Neural progenitor cell (in vitro differentiated cells): ENCODE measurements around the gene FARS2. TPM values are rescaled to one million over a fixed set of nuclear protein-coding genes. Genes with fewer than 3 reads are reported as not detected.

Experiments used
- DNase-seq: peaks from one replicate; pipeline ENCODE4 v3.0.0-alpha.2; 2016; ENCODE audit warnings: low spot score
- H2AFZ ChIP-seq: fragments of 200-600 bp; sonication (generic); replicated peaks from 2 replicates; pipeline ENCODE4 v1.6.1; 2016; ENCODE audit warnings: antibody characterized with exemption
- H3F3A ChIP-seq: fragments of 200-600 bp; sonication (generic); 2 replicates; pipeline ENCODE4 v1.6.1; 2016; ENCODE audit warnings: antibody characterized with exemption, low read depth
- H3K27ac ChIP-seq: fragments of 200-600 bp; sonication (generic); 2 replicates; pipeline ENCODE4 v1.5.1; 2016; ENCODE audit warnings: mild to moderate bottlenecking
- H3K27me3 ChIP-seq: fragments of 200-600 bp; sonication (generic); 2 replicates; pipeline ENCODE4 v1.6.1; 2016; ENCODE audit warnings: mild to moderate bottlenecking, moderate library complexity
- H3K36me3 ChIP-seq: fragments of 200-600 bp; sonication (generic); 2 replicates; pipeline ENCODE4 v1.5.1; 2016
- H3K4me1 ChIP-seq: fragments of 200-600 bp; sonication (generic); 2 replicates; pipeline ENCODE4 v1.6.1; 2016; ENCODE audit warnings: mixed run types
- H3K4me2 ChIP-seq: fragments of 200-600 bp; sonication (generic); 2 replicates; pipeline ENCODE4 v1.6.1; 2016
- H3K4me3 ChIP-seq: fragments of 200-600 bp; sonication (generic); 2 replicates; pipeline ENCODE4 v1.5.1; 2016
- H3K79me2 ChIP-seq: fragments of 200-600 bp; sonication (generic); 2 replicates; pipeline ENCODE4 v1.6.1; 2016; ENCODE audit warnings: low read depth
- H3K9ac ChIP-seq: fragments of 200-600 bp; sonication (generic); 2 replicates; pipeline ENCODE4 v1.6.1; 2016
- H3K9me3 ChIP-seq: fragments of 200-600 bp; sonication (generic); 2 replicates; pipeline ENCODE4 v1.5.1; 2016; ENCODE audit warnings: low read depth
- H4K20me1 ChIP-seq: fragments of 200-600 bp; sonication (generic); 2 replicates; pipeline ENCODE4 v1.6.1; 2016; ENCODE audit warnings: low read depth
- H3K27ac Mint-ChIP-seq: 3 replicates; pipeline ENCODE4 v1.8.0; 2021; ENCODE audit warnings: mixed read lengths
- H3K27me3 Mint-ChIP-seq: 2 replicates; pipeline ENCODE4 v1.8.0; 2022; ENCODE audit warnings: low read depth, mild to moderate bottlenecking, inconsistent platforms, moderate library complexity, mixed read lengths; ENCODE audit not compliant: insufficient read depth
- H3K36me3 Mint-ChIP-seq: 3 replicates; pipeline ENCODE4 v1.8.0; 2021; ENCODE audit warnings: mixed read lengths
- H3K4me1 Mint-ChIP-seq: 3 replicates; pipeline ENCODE4 v1.8.0; 2021; ENCODE audit warnings: mixed read lengths
- H3K4me3 Mint-ChIP-seq: 3 replicates; pipeline ENCODE4 v1.8.0; 2021; ENCODE audit warnings: mild to moderate bottlenecking, moderate library complexity, mixed read lengths
- H3K9me3 Mint-ChIP-seq: 3 replicates; pipeline ENCODE4 v1.8.0; 2020; ENCODE audit warnings: mixed read lengths
- EZH2 ChIP-seq: fragments of 200-600 bp; sonication (generic); IDR thresholded peaks from 2 replicates; pipeline ENCODE4 v1.6.1; 2017; ENCODE audit warnings: antibody characterized with exemption, mild to moderate bottlenecking, moderate library complexity
- EZH2phosphoT487 ChIP-seq: fragments of 200-600 bp; sonication (generic); IDR thresholded peaks from 2 replicates; pipeline ENCODE4 v1.6.1; 2017; ENCODE audit warnings: antibody characterized with exemption
- total RNA-seq: library from RNA; depleted of rRNA; stranded (reverse); fragments of >200 nt; gene quantifications from 2 replicates; pipeline ENCODE4 v1.2.3, GENCODE V29; 2015; ENCODE audit warnings: low replicate concordance
- TF ChIP-seq, protein P1 (sequence below): fragments of 200-600 bp; sonication (generic); IDR thresholded peaks from 2 replicates; pipeline ENCODE4 v1.5.1; 2017; ENCODE audit warnings: antibody characterized with exemption, mild to moderate bottlenecking

Gene FARS2
- total RNA-seq, 1 donor from 2014 or later: 10.8 TPM

DNA sequence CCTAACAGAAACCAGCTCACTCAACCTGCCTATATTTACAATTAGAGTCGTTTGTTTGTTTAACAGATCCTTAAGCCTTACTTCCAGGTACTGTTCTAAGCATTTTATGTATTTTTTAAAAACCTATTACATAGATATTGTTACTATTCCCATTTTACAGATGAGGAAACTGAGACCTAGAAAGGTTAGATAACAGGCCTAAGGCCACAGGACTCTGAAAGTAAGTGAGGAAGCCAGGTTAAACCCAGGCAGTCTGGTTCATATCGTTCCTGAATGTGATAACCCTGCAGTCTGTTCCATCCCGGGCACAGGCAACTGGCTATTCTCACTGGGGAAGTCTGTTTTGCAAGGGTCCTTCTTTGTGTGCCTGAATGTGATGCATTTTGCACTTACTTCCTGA lies 322.2 kb downstream of the FARS2 start:
- Histone ChIP-seq H3K27me3 (no peaks in the 10 kb centered on the region), H3K9me3 (no peaks in the 10 kb centered on the region), H4K20me1 (no peaks in the 10 kb centered on the region), H3K4me1 (no peaks in the 10 kb centered on the region), H3F3A (no peaks in the 10 kb centered on the region), H3K9ac (no peak overlapping the region), H3K4me3 (no peak overlapping the region), H3K27ac (no peak overlapping the region), H2AFZ (no peak overlapping the region), H3K4me2 (no peak overlapping the region), H3K79me2 (no peaks in the 10 kb centered on the region), H3K36me3 (no peaks in the 10 kb centered on the region)
- no peak overlapping the region for H3K4me3 Mint-ChIP-seq
- H3K27ac Mint-ChIP-seq: no peak overlapping the region
- DNase-seq: no peak
- H3K4me1 Mint-ChIP-seq: no peaks in the 10 kb centered on the region
- peaks cover 10% of the 10 kb centered on the region for H3K9me3 Mint-ChIP-seq
- no peaks in the 10 kb centered on the region for H3K27me3 Mint-ChIP-seq
- TF ChIP-seq EZH2 (no peak), EZH2phosphoT487 (no peak)
- TF ChIP-seq, protein P1, sequence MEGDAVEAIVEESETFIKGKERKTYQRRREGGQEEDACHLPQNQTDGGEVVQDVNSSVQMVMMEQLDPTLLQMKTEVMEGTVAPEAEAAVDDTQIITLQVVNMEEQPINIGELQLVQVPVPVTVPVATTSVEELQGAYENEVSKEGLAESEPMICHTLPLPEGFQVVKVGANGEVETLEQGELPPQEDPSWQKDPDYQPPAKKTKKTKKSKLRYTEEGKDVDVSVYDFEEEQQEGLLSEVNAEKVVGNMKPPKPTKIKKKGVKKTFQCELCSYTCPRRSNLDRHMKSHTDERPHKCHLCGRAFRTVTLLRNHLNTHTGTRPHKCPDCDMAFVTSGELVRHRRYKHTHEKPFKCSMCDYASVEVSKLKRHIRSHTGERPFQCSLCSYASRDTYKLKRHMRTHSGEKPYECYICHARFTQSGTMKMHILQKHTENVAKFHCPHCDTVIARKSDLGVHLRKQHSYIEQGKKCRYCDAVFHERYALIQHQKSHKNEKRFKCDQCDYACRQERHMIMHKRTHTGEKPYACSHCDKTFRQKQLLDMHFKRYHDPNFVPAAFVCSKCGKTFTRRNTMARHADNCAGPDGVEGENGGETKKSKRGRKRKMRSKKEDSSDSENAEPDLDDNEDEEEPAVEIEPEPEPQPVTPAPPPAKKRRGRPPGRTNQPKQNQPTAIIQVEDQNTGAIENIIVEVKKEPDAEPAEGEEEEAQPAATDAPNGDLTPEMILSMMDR: no peak
- H3K36me3 Mint-ChIP-seq: peaks cover 4% of the 10 kb centered on the region

DNA sequence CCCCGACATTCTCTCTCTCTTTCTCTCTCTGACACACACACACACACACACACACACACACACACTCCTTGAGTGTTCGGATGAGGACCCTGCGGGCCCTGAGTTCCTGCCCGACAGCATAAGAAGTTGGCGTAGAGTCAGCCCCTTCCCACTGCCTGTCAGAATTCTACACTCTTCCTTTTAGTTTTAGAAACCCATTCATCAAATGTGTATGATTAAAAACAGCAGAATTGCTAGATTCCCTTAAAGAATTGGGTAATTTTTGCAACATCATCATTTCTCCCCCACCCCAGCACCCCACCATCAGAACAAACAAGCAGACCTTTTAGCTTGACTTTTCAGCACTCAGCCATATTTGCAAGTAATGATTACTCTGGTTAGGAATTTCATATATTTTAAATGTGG lies 322.8 kb downstream of the FARS2 start:
- H4K20me1 ChIP-seq: no peaks in the 10 kb centered on the region
- H3F3A ChIP-seq: no peaks in the 10 kb centered on the region
- Mint-ChIP-seq H3K4me3 (no peak overlapping the region), H3K27me3 (no peaks in the 10 kb centered on the region), H3K9me3 (peaks cover 10% of the 10 kb centered on the region), H3K4me1 (no peaks in the 10 kb centered on the region), H3K36me3 (peaks cover 4% of the 10 kb centered on the region), H3K27ac (no peak overlapping the region)
- no peaks in the 10 kb centered on the region for H3K4me1 ChIP-seq
- no peak overlapping the region for H3K4me2 ChIP-seq
- no peak overlapping the region for H3K4me3 ChIP-seq
- no peaks in the 10 kb centered on the region for H3K36me3 ChIP-seq
- TF ChIP-seq EZH2phosphoT487 (no peak), EZH2 (no peak)
- TF ChIP-seq, protein P1: no peak
- H3K9me3 ChIP-seq: no peaks in the 10 kb centered on the region
- DNase-seq: no peak
- no peak overlapping the region for H3K27ac ChIP-seq
- no peak overlapping the region for H3K9ac ChIP-seq
- no peaks in the 10 kb centered on the region for H3K27me3 ChIP-seq
- H2AFZ ChIP-seq: no peak overlapping the region
- H3K79me2 ChIP-seq: no peaks in the 10 kb centered on the region

DNA sequence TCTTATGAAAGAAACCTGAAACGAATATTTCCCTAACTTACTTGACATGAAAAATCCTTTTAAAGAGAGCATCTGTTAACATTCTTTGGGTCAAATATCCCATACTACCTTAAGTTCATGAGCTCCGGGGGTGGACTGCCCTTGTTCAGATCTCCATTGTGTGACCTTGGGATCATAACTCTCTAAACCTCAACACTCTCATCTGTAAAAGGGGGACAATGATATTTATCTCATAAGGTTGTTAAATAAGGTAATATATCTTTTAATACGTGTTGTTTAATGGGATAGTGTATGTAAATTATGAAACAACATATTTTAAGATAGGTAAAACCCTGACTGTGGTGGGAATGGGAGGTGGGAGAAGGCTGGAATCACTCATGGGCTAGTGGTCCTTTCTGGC lies 326.3 kb downstream of the FARS2 start:
- Mint-ChIP-seq H3K27ac (no peak overlapping the region), H3K36me3 (peaks cover 4% of the 10 kb centered on the region), H3K4me1 (peaks cover 3% of the 10 kb centered on the region), H3K27me3 (no peaks in the 10 kb centered on the region), H3K9me3 (peaks cover 10% of the 10 kb centered on the region), H3K4me3 (no peak overlapping the region)
- Histone ChIP-seq H3K4me2 (no peak overlapping the region), H3K36me3 (no peaks in the 10 kb centered on the region), H4K20me1 (no peaks in the 10 kb centered on the region), H3K79me2 (no peaks in the 10 kb centered on the region), H3K9me3 (no peaks in the 10 kb centered on the region), H3K27ac (no peak overlapping the region), H3K9ac (no peak overlapping the region), H2AFZ (no peak overlapping the region), H3K4me1 (no peaks in the 10 kb centered on the region), H3K27me3 (no peaks in the 10 kb centered on the region), H3K4me3 (no peak overlapping the region), H3F3A (no peaks in the 10 kb centered on the region)
- no peak for DNase-seq
- TF ChIP-seq EZH2phosphoT487 (no peak), EZH2 (no peak)
- TF ChIP-seq, protein P1: no peak
